Endothelial cell (in vitro differentiated cells): Measurements from ENCODE around the gene CTNS. TPM values are rescaled to one million over a fixed set of nuclear protein-coding genes. Genes with fewer than 3 reads are reported as not detected.

Experiments
- DNase-seq: peaks from one replicate; pipeline ENCODE4 v3.0.0; 2021; ENCODE audit warnings: low spot score
- H3K27ac Mint-ChIP-seq: one replicate; pipeline ENCODE4 v1.8.0; 2021; ENCODE audit warnings: mixed read lengths, inconsistent platforms; ENCODE audit not compliant: unreplicated experiment
- H3K27me3 Mint-ChIP-seq: one replicate; pipeline ENCODE4 v1.8.0; 2021; ENCODE audit warnings: mild to moderate bottlenecking, moderate library complexity, mixed read lengths, inconsistent platforms; ENCODE audit not compliant: unreplicated experiment
- H3K36me3 Mint-ChIP-seq: one replicate; pipeline ENCODE4 v1.8.0; 2021; ENCODE audit warnings: mild to moderate bottlenecking, low read depth, mixed read lengths, inconsistent platforms; ENCODE audit not compliant: unreplicated experiment
- H3K4me1 Mint-ChIP-seq: one replicate; pipeline ENCODE4 v1.8.0; 2021; ENCODE audit warnings: mild to moderate bottlenecking, mixed read lengths, inconsistent platforms; ENCODE audit not compliant: unreplicated experiment
- H3K4me3 Mint-ChIP-seq: one replicate; pipeline ENCODE4 v1.8.0; 2021; ENCODE audit warnings: mild to moderate bottlenecking, mixed read lengths, inconsistent platforms; ENCODE audit not compliant: unreplicated experiment
- H3K9me3 Mint-ChIP-seq: one replicate; pipeline ENCODE4 v1.8.0; 2021; ENCODE audit warnings: mixed read lengths, inconsistent platforms; ENCODE audit not compliant: unreplicated experiment
- total RNA-seq: library from RNA; stranded (reverse); fragmentation: NEBNext Ultra II Directional; extraction: Animal tissue kit (Norgen Biotek cat#: 25700); gene quantifications from one replicate; pipeline ENCODE4 v1.2.1, GENCODE V29; 2021; ENCODE audit not compliant: unreplicated experiment
- TF ChIP-seq, protein P1 (sequence below): fragments of 200-600 bp; sonication (generic); IDR thresholded peaks from one replicate; pipeline ENCODE4 v1.5.0; 2021; ENCODE audit warnings: antibody characterized with exemption; ENCODE audit not compliant: unreplicated experiment

The CTNS gene
- total RNA-seq, 1 donor from 2014 or later: 17.5 TPM

DNA sequence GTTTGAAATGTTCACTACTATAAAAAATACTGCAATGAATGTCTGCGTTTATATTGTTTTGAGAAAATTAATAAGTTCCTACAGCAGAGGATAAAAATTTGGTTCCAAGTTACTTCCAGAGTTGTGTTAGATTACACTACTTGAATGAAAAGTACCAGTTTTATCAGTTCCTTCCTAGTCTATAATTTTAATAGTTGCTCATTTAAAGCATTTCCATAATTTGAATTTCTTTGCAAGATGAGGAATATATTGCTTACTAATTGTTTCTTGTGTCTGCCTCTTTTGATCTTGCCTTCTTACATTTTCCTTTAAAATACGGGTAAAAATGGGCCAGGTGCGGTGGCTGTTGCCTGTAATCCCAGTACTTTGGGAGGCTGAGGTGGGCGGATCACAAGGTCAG lies 36.0 kb downstream of the CTNS start:
- no peak overlapping the region for H3K27ac Mint-ChIP-seq
- no peak overlapping the region for H3K4me3 Mint-ChIP-seq
- DNase-seq: no peak
- peaks cover 8% of the 10 kb centered on the region for H3K4me1 Mint-ChIP-seq
- TF ChIP-seq, protein P1, sequence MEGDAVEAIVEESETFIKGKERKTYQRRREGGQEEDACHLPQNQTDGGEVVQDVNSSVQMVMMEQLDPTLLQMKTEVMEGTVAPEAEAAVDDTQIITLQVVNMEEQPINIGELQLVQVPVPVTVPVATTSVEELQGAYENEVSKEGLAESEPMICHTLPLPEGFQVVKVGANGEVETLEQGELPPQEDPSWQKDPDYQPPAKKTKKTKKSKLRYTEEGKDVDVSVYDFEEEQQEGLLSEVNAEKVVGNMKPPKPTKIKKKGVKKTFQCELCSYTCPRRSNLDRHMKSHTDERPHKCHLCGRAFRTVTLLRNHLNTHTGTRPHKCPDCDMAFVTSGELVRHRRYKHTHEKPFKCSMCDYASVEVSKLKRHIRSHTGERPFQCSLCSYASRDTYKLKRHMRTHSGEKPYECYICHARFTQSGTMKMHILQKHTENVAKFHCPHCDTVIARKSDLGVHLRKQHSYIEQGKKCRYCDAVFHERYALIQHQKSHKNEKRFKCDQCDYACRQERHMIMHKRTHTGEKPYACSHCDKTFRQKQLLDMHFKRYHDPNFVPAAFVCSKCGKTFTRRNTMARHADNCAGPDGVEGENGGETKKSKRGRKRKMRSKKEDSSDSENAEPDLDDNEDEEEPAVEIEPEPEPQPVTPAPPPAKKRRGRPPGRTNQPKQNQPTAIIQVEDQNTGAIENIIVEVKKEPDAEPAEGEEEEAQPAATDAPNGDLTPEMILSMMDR: no peak
- no peaks in the 10 kb centered on the region for H3K9me3 Mint-ChIP-seq
- no peaks in the 10 kb centered on the region for H3K36me3 Mint-ChIP-seq
- H3K27me3 Mint-ChIP-seq: peaks cover 2% of the 10 kb centered on the region

DNA sequence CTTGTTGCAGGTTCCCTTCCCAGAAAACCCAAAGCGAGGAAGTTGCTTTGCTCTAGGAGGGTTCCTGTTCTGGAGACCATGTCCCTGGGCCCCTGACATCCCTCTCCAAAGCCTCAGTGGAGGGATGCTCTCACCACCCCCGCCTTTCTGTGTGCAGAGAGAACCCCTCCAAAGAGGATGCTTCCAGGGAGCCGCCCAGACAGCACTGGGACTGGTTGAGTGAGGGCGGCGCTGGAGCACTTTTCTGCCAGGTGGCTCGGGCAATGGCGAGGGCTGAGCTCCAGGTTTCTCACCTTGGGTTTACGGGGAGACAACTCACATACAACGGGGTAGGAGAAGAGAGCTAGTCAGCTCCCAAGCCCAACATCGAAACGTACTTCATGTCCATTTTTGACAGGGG lies 39.3 kb downstream of the CTNS start:
- H3K4me3 Mint-ChIP-seq: no peak overlapping the region
- DNase-seq: no peak
- H3K4me1 Mint-ChIP-seq: no peaks in the 10 kb centered on the region
- no peaks in the 10 kb centered on the region for H3K9me3 Mint-ChIP-seq
- H3K36me3 Mint-ChIP-seq: no peaks in the 10 kb centered on the region
- peak overlapping the region; percentile 9 for H3K27ac Mint-ChIP-seq
- TF ChIP-seq, protein P1: no peak
- peaks cover 2% of the 10 kb centered on the region for H3K27me3 Mint-ChIP-seq

DNA sequence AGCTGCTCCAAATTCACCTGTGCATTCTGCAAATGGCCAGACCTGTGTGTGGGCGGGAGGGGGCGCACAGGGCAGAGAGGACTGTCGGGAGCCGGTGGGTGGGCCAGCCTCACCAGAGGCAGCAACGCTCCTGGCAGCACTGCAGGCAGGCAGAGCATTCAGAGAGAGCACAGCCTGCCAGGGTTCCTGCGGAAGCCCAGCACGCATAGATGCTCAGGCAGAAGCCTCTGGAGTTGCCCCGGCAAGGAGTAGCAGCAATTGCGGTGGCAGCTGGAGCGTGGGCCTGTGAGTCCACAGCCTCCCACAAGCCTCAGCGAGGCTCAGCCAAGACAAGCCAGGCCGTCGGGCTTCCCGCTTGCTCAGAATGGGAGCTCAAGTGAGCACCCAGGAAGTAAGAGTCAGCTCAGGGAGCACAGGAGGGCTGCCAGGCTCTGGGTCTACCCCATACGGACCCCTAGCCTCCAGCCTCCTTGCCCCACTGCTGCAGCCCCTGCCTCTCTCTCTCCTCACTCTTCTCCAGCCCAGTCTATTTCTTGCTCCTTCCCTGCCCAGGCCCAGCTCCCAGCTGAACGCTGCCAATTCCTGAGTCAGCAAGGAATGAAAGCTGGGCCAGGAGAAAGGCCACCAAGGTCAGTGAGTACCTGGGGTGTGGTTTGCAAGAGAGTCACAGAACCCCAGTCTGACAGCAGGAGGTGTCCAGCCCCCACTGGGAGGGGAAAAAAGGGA lies 41.7 kb downstream of the CTNS start:
- Mint-ChIP-seq H3K27ac (no peak overlapping the region), H3K4me1 (no peaks in the 10 kb centered on the region), H3K4me3 (no peak overlapping the region), H3K27me3 (peaks cover 3% of the 10 kb centered on the region), H3K9me3 (no peaks in the 10 kb centered on the region), H3K36me3 (no peaks in the 10 kb centered on the region)
- no peak for DNase-seq
- TF ChIP-seq, protein P1: no peak

DNA sequence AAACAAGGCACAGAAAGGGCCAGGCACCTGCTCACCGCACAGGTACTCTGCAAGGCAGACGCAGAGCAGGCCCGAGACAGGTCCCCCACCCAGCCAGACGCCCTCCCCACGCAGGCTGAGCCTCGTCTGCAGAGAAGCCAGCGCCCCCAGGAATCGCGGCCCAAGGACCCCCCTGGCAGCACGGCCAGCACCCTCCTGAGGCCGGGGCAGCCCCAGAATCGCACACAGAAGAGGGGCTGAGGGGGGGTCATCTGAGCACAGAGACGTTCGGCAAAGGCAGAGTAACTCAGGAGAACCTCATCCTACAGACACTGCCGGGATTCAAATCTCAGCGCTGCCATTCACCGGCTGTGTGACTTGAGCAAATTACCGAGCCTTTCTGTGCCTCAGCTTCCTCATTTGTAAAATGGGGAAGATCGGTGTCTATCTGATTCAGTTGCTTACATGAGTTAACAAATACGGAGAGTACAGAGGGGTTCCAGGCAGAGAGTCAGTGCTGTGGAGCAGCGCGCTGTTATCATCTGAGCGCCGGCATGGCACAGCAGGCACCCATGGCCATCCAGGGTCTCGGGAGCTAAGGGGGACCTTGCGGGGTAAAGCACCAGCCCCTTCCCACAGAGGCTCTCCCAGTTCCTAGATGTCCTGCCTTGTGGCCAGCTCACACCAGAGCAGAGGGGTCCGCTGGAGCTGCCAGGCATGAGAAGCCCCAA lies 42.4 kb downstream of the CTNS start:
- Mint-ChIP-seq H3K36me3 (no peaks in the 10 kb centered on the region), H3K9me3 (no peaks in the 10 kb centered on the region), H3K4me1 (no peaks in the 10 kb centered on the region), H3K27ac (no peak overlapping the region), H3K4me3 (no peak overlapping the region), H3K27me3 (peaks cover 3% of the 10 kb centered on the region)
- TF ChIP-seq, protein P1: no peak
- DNase-seq: no peak

DNA sequence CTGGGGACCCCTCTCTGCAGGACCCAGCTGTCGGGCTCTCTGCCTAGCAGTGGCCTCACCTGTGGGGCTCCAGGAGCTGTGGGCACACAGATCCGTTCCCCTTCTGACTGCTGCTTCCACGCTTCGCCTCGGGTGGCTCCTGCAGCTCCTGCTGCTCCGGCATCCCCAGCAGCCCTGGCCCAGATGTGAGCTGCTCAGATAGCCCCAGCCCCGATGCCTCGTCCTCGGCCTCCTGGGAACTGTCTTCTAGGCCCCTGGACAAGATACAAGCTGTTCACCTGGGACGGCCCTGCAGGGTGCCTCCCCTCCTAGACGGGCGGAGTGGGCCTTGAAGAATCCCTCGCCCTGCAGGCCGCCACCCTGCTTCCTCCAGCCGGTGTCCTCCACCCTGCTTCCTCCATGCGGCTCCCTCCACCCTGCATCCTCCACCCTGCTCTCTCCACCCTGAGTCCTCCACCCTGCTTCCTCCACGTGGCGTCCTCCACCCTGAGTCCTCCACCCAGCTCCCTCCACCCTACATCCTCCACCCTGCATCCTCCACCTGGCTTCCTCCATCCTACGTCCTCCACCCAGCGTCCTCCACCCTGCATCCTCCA lies 43.1 kb downstream of the CTNS start:
- TF ChIP-seq, protein P1: no peak
- Mint-ChIP-seq H3K27me3 (peaks cover 3% of the 10 kb centered on the region), H3K4me3 (no peak overlapping the region), H3K27ac (no peak overlapping the region), H3K4me1 (no peaks in the 10 kb centered on the region), H3K9me3 (no peaks in the 10 kb centered on the region), H3K36me3 (no peaks in the 10 kb centered on the region)
- DNase-seq: no peak
